Activated B cell treated with CpG ODN at 0.5 μM for 24 hours (primary cell): Measurements from ENCODE around the gene GOLT1A. TPM values are rescaled to one million over a fixed set of nuclear protein-coding genes. Genes with fewer than 3 reads are reported as not detected.

ENCODE experiments used
- ATAC-seq: fragments of 200-7000 bp; cut with Tn5 transposase; one replicate; pipeline ENCODE4 v1.10.0; 2021; ENCODE audit warnings: low read depth, mild to moderate bottlenecking, moderate library complexity
- CTCF ChIA-PET: fragments of 350-600 bp; sonication (Branson Sonifier 250); formaldehyde crosslinking; loops from one replicate; lab custom pipeline; 2021; ENCODE audit warnings: antibody characterized with exemption; lab: Charles Lee
- POLR2A ChIA-PET: fragments of 350-600 bp; sonication (Branson Sonifier 250); formaldehyde crosslinking; loops from one replicate; lab custom pipeline; 2021; ENCODE audit warnings: antibody characterized with exemption; lab: Charles Lee
- DNase-seq: peaks from one replicate; pipeline ENCODE4 v3.0.0; 2022
- H3K27ac Mint-ChIP-seq: one replicate; pipeline ENCODE4 v1.8.0; 2020; ENCODE audit warnings: mixed read lengths
- H3K27me3 Mint-ChIP-seq: one replicate; pipeline ENCODE4 v1.8.0; 2021; ENCODE audit warnings: mixed read lengths
- H3K36me3 Mint-ChIP-seq: one replicate; pipeline ENCODE4 v1.8.0; 2021; ENCODE audit warnings: low read depth, mixed read lengths
- H3K4me1 Mint-ChIP-seq: one replicate; pipeline ENCODE4 v1.8.0; 2021; ENCODE audit warnings: mixed read lengths
- H3K4me3 Mint-ChIP-seq: one replicate; pipeline ENCODE4 v1.8.0; 2020; ENCODE audit warnings: mild to moderate bottlenecking, mixed read lengths
- H3K9me3 Mint-ChIP-seq: one replicate; pipeline ENCODE4 v1.8.0; 2020; ENCODE audit warnings: mixed read lengths
- intact Hi-C: fragments of 100-400 bp; cut with micrococcal nuclease; formaldehyde crosslinking; loops from one replicate; pipeline ENCODE4 v1.15.1; 2024
- total RNA-seq: library from RNA; stranded (reverse); gene quantifications from 2 replicates; pipeline ENCODE4 v1.2.3, GENCODE V29; 2022
- TF ChIP-seq, protein P1 (sequence below): fragments of 200-600 bp; IDR thresholded peaks from one replicate; pipeline ENCODE4 v1.8.0; 2022; ENCODE audit warnings: antibody characterized with exemption, mild to moderate bottlenecking

The GOLT1A gene
- total RNA-seq, 1 donor from 2014 or later: not detected

DNA sequence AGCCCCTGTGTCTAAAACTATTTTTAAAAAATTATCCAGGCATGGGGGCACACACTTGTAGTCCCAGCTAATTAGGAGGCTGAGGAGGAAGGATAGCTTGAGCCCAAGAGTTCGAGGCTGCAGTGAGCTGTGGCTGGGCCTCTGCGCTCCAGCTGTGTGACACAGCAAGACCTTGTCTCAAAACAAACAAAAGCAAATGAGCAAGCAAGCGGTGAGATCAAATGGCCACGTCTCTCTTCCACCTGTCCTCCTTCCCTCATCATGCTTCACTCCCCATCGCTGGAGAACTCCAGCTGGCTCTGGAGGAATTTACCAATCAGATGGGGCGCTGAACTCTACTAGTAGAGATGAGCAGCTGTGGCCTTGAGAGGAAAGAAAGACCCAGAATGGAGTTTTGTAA lies 33.7 kb downstream of the GOLT1A start:
- ATAC-seq (no peak), DNase-seq (no peak)
- H3K9me3 Mint-ChIP-seq: no peaks in the 10 kb centered on the region
- ChIA-PET POLR2A (interaction anchor here (0.6 kb wide), 1 partner anchor 574 kb away, joined by 6 read pairs; no protein-coding TSS in a partner anchor), CTCF (no interaction called here)
- TF ChIP-seq, protein P1, sequence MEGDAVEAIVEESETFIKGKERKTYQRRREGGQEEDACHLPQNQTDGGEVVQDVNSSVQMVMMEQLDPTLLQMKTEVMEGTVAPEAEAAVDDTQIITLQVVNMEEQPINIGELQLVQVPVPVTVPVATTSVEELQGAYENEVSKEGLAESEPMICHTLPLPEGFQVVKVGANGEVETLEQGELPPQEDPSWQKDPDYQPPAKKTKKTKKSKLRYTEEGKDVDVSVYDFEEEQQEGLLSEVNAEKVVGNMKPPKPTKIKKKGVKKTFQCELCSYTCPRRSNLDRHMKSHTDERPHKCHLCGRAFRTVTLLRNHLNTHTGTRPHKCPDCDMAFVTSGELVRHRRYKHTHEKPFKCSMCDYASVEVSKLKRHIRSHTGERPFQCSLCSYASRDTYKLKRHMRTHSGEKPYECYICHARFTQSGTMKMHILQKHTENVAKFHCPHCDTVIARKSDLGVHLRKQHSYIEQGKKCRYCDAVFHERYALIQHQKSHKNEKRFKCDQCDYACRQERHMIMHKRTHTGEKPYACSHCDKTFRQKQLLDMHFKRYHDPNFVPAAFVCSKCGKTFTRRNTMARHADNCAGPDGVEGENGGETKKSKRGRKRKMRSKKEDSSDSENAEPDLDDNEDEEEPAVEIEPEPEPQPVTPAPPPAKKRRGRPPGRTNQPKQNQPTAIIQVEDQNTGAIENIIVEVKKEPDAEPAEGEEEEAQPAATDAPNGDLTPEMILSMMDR: no peak
- H3K4me3 Mint-ChIP-seq: no peak overlapping the region
- H3K36me3 Mint-ChIP-seq: no peaks in the 10 kb centered on the region
- no peaks in the 10 kb centered on the region for H3K4me1 Mint-ChIP-seq
- intact Hi-C loops: no loop called here
- no peaks in the 10 kb centered on the region for H3K27me3 Mint-ChIP-seq
- H3K27ac Mint-ChIP-seq: no peak overlapping the region

DNA sequence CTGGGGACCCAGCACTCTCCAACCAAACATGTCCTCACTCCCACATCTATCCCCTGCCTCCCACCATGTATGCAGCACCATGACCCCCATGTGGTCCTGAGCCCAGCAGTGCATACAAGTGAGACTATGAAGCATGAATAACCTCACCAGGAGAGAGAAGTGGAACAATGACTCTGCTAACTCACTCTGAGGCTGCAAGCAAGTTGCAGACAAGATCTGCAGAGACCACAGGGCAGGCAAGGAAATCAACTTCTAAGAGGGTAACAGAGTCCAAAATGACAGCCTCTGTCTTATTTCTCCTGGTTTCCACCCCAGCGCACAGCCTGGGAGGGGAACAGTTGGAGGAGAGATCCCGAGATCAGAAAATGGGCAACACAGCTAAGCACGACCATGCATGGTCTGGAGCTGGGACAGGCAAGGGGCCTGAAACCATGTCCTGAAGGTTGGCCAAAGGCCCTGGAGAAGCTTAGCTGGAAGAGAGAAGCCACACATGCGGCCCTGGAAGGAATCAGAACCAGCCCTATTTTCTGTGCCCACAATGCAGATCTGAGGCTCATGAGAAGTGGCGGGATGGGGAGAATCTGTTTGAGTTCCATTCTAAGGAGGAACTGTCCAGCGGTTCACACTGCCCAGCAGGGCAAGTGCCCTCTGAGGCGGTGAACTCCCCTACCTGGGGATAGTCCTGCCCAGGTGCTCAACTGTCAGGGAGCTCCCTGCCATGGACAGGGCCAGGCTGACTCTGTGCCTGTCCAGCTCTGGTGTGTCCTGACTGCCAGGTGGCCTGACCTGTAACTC lies 35.1 kb downstream of the GOLT1A start:
- Mint-ChIP-seq H3K36me3 (no peaks in the 10 kb centered on the region), H3K9me3 (peaks cover 1% of the 10 kb centered on the region), H3K27ac (no peak overlapping the region), H3K27me3 (peaks cover under 1% of the 10 kb centered on the region), H3K4me3 (no peak overlapping the region), H3K4me1 (no peaks in the 10 kb centered on the region)
- intact Hi-C loops: no loop called here
- TF ChIP-seq, protein P1: no peak
- DNase-seq (no peak), ATAC-seq (no peak)
- POLR2A ChIA-PET: no interaction called here
- CTCF ChIA-PET: interaction anchor here (0.8 kb wide), 1 partner anchor 16 kb away, joined by 3 read pairs; no protein-coding TSS in a partner anchor

DNA sequence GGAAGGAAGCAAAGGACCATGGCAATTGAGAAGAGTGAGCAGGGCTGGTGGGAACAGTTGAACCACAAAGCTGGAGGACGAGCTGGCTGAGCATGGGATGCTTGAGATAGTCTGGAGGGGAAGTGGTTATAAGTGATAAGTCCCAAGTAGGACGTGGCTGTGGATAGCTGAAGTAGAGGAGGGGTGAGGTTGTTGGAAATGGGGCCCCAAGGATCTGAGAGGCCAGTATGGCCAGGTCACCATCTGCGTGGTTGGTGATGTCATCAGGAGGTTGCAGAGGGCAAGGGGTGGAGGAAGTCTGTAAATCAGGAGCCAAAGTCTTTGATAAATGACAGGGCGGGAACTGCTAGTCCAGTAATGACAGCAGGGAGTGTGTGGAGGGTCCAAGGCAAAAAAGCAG lies 36.7 kb downstream of the GOLT1A start:
- Mint-ChIP-seq H3K36me3 (no peaks in the 10 kb centered on the region), H3K9me3 (peaks cover 3% of the 10 kb centered on the region), H3K4me3 (no peak overlapping the region), H3K27me3 (peaks cover 4% of the 10 kb centered on the region), H3K4me1 (no peaks in the 10 kb centered on the region), H3K27ac (no peak overlapping the region)
- TF ChIP-seq, protein P1: no peak
- CTCF ChIA-PET: no interaction called here
- no peak for DNase-seq
- POLR2A ChIA-PET: no interaction called here
- intact Hi-C loops: no loop called here
- no peak for ATAC-seq

DNA sequence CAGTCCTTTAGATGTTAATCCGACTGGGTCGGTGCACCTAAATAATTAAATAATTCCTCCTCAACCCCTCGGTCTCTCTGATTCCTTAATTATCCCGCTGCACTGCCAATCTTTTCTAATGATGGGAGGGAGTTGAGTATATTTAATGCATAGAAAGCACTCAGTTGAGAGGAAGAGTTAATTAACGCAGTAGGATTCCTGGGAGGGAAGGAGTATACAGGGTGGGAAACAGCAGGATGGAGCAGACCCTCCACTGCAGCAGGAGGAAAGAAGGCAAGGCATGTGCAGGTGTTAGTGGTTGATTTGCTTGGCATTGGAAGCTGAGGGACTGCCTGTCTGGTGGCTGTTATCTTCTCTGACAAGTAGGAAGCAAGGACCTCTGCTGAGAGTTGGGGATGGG lies 37.7 kb downstream of the GOLT1A start:
- ATAC-seq: no peak
- no peaks in the 10 kb centered on the region for H3K4me1 Mint-ChIP-seq
- H3K4me3 Mint-ChIP-seq: no peak overlapping the region
- intact Hi-C loops: no loop called here
- CTCF ChIA-PET: interaction anchor here (1.4 kb wide), 1 partner anchor 9 kb away, joined by 3 read pairs; no protein-coding TSS in a partner anchor
- peaks cover 3% of the 10 kb centered on the region for H3K36me3 Mint-ChIP-seq
- no peak overlapping the region for H3K27ac Mint-ChIP-seq
- peaks cover 3% of the 10 kb centered on the region for H3K9me3 Mint-ChIP-seq
- POLR2A ChIA-PET: no interaction called here
- TF ChIP-seq, protein P1: no peak
- peaks cover 4% of the 10 kb centered on the region for H3K27me3 Mint-ChIP-seq
- no peak for DNase-seq

DNA sequence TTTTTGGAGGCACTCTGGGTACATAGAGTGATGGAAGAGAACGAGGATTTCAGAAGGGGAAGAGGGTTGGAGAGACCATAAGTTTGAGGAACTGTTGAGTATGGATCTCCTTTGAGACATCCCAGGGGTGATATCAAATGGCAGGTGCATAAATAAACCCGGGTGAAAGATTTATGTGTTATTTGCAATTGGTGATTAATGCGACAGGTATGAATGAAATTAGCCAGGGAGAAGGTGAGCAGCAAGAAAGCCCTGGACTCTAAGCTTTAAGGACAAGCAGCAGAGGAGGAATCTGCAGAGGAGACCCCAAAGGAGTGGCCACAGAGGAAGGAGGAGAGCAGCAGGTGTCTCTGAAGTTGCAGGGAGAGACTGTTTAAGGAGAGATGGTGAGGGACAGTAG lies 38.8 kb downstream of the GOLT1A start:
- Mint-ChIP-seq H3K4me3 (no peak overlapping the region), H3K27ac (no peak overlapping the region), H3K27me3 (peaks cover 4% of the 10 kb centered on the region), H3K4me1 (no peaks in the 10 kb centered on the region), H3K36me3 (peaks cover 5% of the 10 kb centered on the region), H3K9me3 (peaks cover 11% of the 10 kb centered on the region)
- ChIA-PET POLR2A (no interaction called here), CTCF (no interaction called here)
- DNase-seq (no peak), ATAC-seq (no peak)
- TF ChIP-seq, protein P1: no peak
- intact Hi-C loops: no loop called here
